Endothelial cell of umbilical vein (primary cell): Measurements from ENCODE around the gene PLAGL1. TPM values are rescaled to one million over a fixed set of nuclear protein-coding genes. Genes with fewer than 3 reads are reported as not detected.

Experiments used
- BruUV-seq: library from RNA; stranded (reverse); fragments of 400-500 nt; replicated peaks from 2 replicates; lab custom pipeline; 2021; lab: Mats Ljungman, UMichigan
- CTCF ChIA-PET: fragments of 300-600, 350-600 bp; sonication (Branson Sonifier 250); formaldehyde crosslinking; loops from one replicate; lab custom pipeline; 2021; ENCODE audit warnings: antibody characterized with exemption, inconsistent platforms; lab: Charles Lee
- POLR2A ChIA-PET: fragments of 300-600, 350-600 bp; sonication (Branson Sonifier 250); formaldehyde crosslinking; loops from one replicate; lab custom pipeline; 2021; ENCODE audit warnings: antibody characterized with exemption, inconsistent platforms; lab: Charles Lee
- DNase-seq: peaks from one replicate; pipeline ENCODE4 v3.0.0-alpha.2; 2011; ENCODE audit warnings: low read depth, low spot score
- FAIRE-seq: peaks from 2 replicates; lab custom pipeline; 2011; peaks lifted over from hg19 to GRCh38; lab: Jason Lieb, UNC
- H2AFZ ChIP-seq: 2 replicates; pipeline ENCODE4 v1.6.0; 2012; ENCODE audit warnings: low read depth, low read length, control low read depth, inconsistent platforms
- H3K27ac ChIP-seq: 2 replicates; pipeline ENCODE4 v1.5.1; 2011; ENCODE audit warnings: low read depth, mild to moderate bottlenecking, control low read depth, low read length, moderate library complexity; ENCODE audit not compliant: insufficient read depth
- H3K27me3 ChIP-seq, 2 experiments: 2 replicates each; pipeline versions ENCODE4 v1.6.0 to v1.6.1; 2011; ENCODE audit warnings: low read length in 2 of 2, mixed read lengths in 1 of 2; ENCODE audit not compliant: control insufficient read depth in 2 of 2, insufficient read depth in 2 of 2
- H3K36me3 ChIP-seq, 2 experiments: 2 replicates in 1 of 2; 3 replicates in 1 of 2; pipeline ENCODE4 v1.5.1; 2011; ENCODE audit warnings: low read length in 2 of 2, mild to moderate bottlenecking in 1 of 2, moderate library complexity in 1 of 2; ENCODE audit not compliant: control insufficient read depth in 2 of 2, insufficient read depth in 2 of 2; ENCODE audit errors: extremely low read depth in 1 of 2
- H3K4me1 ChIP-seq: 3 replicates; pipeline ENCODE4 v1.5.1; 2011; ENCODE audit warnings: mild to moderate bottlenecking, low read length; ENCODE audit not compliant: control insufficient read depth, insufficient read depth; ENCODE audit errors: extremely low read depth
- H3K4me2 ChIP-seq: 2 replicates; pipeline ENCODE4 v1.6.1; 2011; ENCODE audit warnings: low read length, control low read depth, mixed read lengths; ENCODE audit not compliant: insufficient read depth
- H3K4me3 ChIP-seq, 3 experiments: fragments of 200-600 bp in 1 of 3; sonication (generic), shearing (Covaris generic) in 1 of 3; replicated peaks in 1 of 3; 2 replicates each; pipeline ENCODE4 v1.5.1; 2011 to 2016; ENCODE audit warnings: control low read depth in 3 of 3, low read length in 3 of 3, mild to moderate bottlenecking in 2 of 3, inconsistent platforms in 1 of 3, low read depth in 1 of 3, moderate library complexity in 1 of 3; ENCODE audit not compliant: insufficient read depth in 1 of 3
- H3K79me2 ChIP-seq: 2 replicates; pipeline ENCODE4 v1.6.0; 2012; ENCODE audit warnings: low read length, inconsistent platforms; ENCODE audit not compliant: control insufficient read depth, insufficient read depth
- H3K9ac ChIP-seq: replicated peaks from 2 replicates; pipeline ENCODE3; 2011; ENCODE audit warnings: low read length, control low read depth; ENCODE audit not compliant: insufficient read depth; ENCODE audit errors: extremely low read depth
- H3K9me1 ChIP-seq: replicated peaks from 3 replicates; pipeline ENCODE4 v1.6.0; 2011; ENCODE audit warnings: mild to moderate bottlenecking, low read length; ENCODE audit not compliant: control insufficient read depth, insufficient read depth; ENCODE audit errors: extremely low read depth
- H3K9me3 ChIP-seq: replicated peaks from 2 replicates; pipeline ENCODE4 v1.5.1; 2012; ENCODE audit warnings: low read length, inconsistent platforms; ENCODE audit not compliant: control insufficient read depth, insufficient read depth
- H4K20me1 ChIP-seq: replicated peaks from 2 replicates; pipeline ENCODE3; 2011; ENCODE audit warnings: mild to moderate bottlenecking, low read length; ENCODE audit not compliant: control insufficient read depth, insufficient read depth; ENCODE audit errors: extremely low read depth
- EZH2 ChIP-seq: IDR thresholded peaks from 2 replicates; pipeline ENCODE4 v1.6.1; 2012; ENCODE audit warnings: borderline replicate concordance, low read depth, mild to moderate bottlenecking, moderate library complexity, low read length, inconsistent platforms; ENCODE audit not compliant: severe bottlenecking
- FOS ChIP-seq: IDR thresholded peaks from 2 replicates; pipeline ENCODE4 v1.6.1; 2011; ENCODE audit warnings: mild to moderate bottlenecking, low read length, moderate library complexity, borderline replicate concordance; ENCODE audit not compliant: insufficient read depth
- GATA2 ChIP-seq: IDR thresholded peaks from 2 replicates; pipeline ENCODE4 v1.7.0; 2011; ENCODE audit warnings: low read depth, mild to moderate bottlenecking, moderate library complexity, mixed read lengths, low read length; ENCODE audit not compliant: insufficient read length, insufficient read depth
- JUN ChIP-seq: IDR thresholded peaks from 2 replicates; pipeline ENCODE4 v1.6.1; 2011; ENCODE audit warnings: borderline replicate concordance, low read depth; ENCODE audit not compliant: insufficient read length, insufficient read depth
- MYC ChIP-seq: IDR thresholded peaks from one replicate; pipeline ENCODE4 v1.6.1; 2011; ENCODE audit warnings: mild to moderate bottlenecking, low read depth, low read length
- POLR2A ChIP-seq: IDR thresholded peaks from 2 replicates; pipeline ENCODE4 v1.6.1; 2012; ENCODE audit warnings: low read depth, mild to moderate bottlenecking, control low read depth, low read length
- POLR2AphosphoS5 ChIP-seq: IDR thresholded peaks from 2 replicates; pipeline ENCODE4 v1.6.1; 2012; ENCODE audit warnings: low read depth, mild to moderate bottlenecking, control low read depth, low read length, moderate library complexity; ENCODE audit not compliant: insufficient read depth
- dilution Hi-C: fragments of 300-500 bp; cut with MboI; formaldehyde crosslinking; loops from one replicate; pipeline ENCODE4 v1.15.0; 2019; ENCODE audit warnings: low sequenced_read_pairs; ENCODE audit not compliant: extremely low pct_ligation_motif_present
- intact Hi-C: fragments of 100-400 bp; cut with micrococcal nuclease; formaldehyde crosslinking; loops from one replicate; pipeline ENCODE4 v1.10.0; 2022
- polyA plus RNA-seq, 4 experiments: library from polyadenylated mRNA; depleted of rRNA in 3 of 4; stranded (reverse) in 3 of 4; unstranded in 1 of 4; fragments of >200 nt; gene quantifications; 2 replicates each; pipeline versions ENCODE4 v1.2.1 to v1.2.3, GENCODE V29; 2011 to 2012; ENCODE audit warnings: missing spikeins in 1 of 4
- total RNA-seq: library from RNA; stranded (reverse); gene quantifications from 2 replicates; pipeline ENCODE4 v1.2.3, GENCODE V29; 2021
- TF ChIP-seq, protein P1 (sequence below): IDR thresholded peaks from 2 replicates; pipeline ENCODE4 v1.6.1; 2011; ENCODE audit not compliant: insufficient read depth, insufficient read length
- TF ChIP-seq, protein P2 (sequence below), 2 donors: IDR thresholded peaks; 1 replicate in 1 of 2; 2 replicates in 1 of 2; pipeline ENCODE4 v1.5.1; 2011; ENCODE audit warnings: low read length in 2 of 2, mild to moderate bottlenecking in 2 of 2, moderate library complexity in 2 of 2, control low read depth in 1 of 2, inconsistent platforms in 1 of 2, low read depth in 1 of 2; ENCODE audit not compliant: insufficient read depth in 1 of 2; ENCODE audit errors: extremely low read depth in 1 of 2

Gene PLAGL1
- total and polyA plus RNA-seq, 2 donors (not counting 3 experiments of a cell fraction or from before 2014, with no cell fraction given) = 20.9 to 40.4 TPM

DNA sequence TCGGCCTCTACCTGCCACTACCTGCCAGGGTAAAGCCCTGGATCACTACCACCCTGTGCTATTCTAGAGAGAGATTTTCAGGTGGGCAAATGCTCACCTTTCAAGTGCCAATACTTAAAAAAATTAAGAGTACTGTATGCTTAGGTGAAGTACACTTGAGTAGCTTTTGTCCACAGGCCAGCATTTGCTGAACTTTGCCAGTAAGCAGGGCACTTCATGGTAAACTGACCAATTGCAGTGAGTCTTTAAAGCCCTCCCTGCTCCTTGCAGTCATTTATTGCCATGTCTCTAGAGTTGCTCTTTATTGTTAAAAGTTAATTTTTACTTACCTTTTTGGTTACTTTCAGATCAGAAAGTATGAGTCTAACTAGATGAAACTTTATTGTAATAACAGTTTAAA lies 58.5 kb downstream of the PLAGL1 start:
- Histone ChIP-seq H3K9me3 (no peaks in the 10 kb centered on the region), H4K20me1 (no peaks in the 10 kb centered on the region), H3K79me2 (no peaks in the 10 kb centered on the region), H3K4me1 (no peaks in the 10 kb centered on the region), H3K36me3 (no peaks in the 10 kb centered on the region), H3K27me3 (peaks cover 0 to 5% of the 10 kb centered on the region in 2 experiments), H2AFZ (no peak overlapping the region), H3K4me2 (no peak overlapping the region), H3K9me1 (no peaks in the 10 kb centered on the region), H3K27ac (no peak overlapping the region), H3K9ac (no peak overlapping the region), H3K4me3 (no peak overlapping the region)
- intact Hi-C loops (no loop called here), dilution Hi-C loops (no loop called here)
- no peak for TF ChIP-seq EZH2
- no peak for TF ChIP-seq POLR2AphosphoS5
- no peak for TF ChIP-seq FOS
- no peak for TF ChIP-seq MYC
- no peak for TF ChIP-seq POLR2A
- TF ChIP-seq, protein P1, sequence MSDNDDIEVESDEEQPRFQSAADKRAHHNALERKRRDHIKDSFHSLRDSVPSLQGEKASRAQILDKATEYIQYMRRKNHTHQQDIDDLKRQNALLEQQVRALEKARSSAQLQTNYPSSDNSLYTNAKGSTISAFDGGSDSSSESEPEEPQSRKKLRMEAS = no peak
- no peak for TF ChIP-seq GATA2
- TF ChIP-seq, protein P2, sequence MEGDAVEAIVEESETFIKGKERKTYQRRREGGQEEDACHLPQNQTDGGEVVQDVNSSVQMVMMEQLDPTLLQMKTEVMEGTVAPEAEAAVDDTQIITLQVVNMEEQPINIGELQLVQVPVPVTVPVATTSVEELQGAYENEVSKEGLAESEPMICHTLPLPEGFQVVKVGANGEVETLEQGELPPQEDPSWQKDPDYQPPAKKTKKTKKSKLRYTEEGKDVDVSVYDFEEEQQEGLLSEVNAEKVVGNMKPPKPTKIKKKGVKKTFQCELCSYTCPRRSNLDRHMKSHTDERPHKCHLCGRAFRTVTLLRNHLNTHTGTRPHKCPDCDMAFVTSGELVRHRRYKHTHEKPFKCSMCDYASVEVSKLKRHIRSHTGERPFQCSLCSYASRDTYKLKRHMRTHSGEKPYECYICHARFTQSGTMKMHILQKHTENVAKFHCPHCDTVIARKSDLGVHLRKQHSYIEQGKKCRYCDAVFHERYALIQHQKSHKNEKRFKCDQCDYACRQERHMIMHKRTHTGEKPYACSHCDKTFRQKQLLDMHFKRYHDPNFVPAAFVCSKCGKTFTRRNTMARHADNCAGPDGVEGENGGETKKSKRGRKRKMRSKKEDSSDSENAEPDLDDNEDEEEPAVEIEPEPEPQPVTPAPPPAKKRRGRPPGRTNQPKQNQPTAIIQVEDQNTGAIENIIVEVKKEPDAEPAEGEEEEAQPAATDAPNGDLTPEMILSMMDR (IDR thresholded peaks at IDR 0.05; ENCODE audit: extremely low read depth in 1 of 2, insufficient read depth in 1 of 2, low read depth in 1 of 2, low read length in 2 of 2) = no peak
- no peak for TF ChIP-seq JUN
- FAIRE-seq (no peak), DNase-seq (no peak)
- no TSS peak for BruUV-seq
- ChIA-PET POLR2A (no interaction called here), CTCF (no interaction called here)
